GM21526 (cell line): ENCODE data around the gene AHNAK.
A peak's percentile ranks its signal among the peaks of the same experiment; 100 is the strongest.
"Not testable (repeated sequence)": the region's sequence is repeated elsewhere in the genome, so short reads cannot be mapped to it uniquely, and the experiment has no call there.

ENCODE experiments used
- ATAC-seq: cut with Tn5 transposase; IDR thresholded peaks from one replicate; pipeline ENCODE4 v1.9.1; 2021; ENCODE audit warnings: moderate library complexity; ENCODE audit not compliant: unreplicated experiment, low FRiP score

Gene AHNAK, protein sequence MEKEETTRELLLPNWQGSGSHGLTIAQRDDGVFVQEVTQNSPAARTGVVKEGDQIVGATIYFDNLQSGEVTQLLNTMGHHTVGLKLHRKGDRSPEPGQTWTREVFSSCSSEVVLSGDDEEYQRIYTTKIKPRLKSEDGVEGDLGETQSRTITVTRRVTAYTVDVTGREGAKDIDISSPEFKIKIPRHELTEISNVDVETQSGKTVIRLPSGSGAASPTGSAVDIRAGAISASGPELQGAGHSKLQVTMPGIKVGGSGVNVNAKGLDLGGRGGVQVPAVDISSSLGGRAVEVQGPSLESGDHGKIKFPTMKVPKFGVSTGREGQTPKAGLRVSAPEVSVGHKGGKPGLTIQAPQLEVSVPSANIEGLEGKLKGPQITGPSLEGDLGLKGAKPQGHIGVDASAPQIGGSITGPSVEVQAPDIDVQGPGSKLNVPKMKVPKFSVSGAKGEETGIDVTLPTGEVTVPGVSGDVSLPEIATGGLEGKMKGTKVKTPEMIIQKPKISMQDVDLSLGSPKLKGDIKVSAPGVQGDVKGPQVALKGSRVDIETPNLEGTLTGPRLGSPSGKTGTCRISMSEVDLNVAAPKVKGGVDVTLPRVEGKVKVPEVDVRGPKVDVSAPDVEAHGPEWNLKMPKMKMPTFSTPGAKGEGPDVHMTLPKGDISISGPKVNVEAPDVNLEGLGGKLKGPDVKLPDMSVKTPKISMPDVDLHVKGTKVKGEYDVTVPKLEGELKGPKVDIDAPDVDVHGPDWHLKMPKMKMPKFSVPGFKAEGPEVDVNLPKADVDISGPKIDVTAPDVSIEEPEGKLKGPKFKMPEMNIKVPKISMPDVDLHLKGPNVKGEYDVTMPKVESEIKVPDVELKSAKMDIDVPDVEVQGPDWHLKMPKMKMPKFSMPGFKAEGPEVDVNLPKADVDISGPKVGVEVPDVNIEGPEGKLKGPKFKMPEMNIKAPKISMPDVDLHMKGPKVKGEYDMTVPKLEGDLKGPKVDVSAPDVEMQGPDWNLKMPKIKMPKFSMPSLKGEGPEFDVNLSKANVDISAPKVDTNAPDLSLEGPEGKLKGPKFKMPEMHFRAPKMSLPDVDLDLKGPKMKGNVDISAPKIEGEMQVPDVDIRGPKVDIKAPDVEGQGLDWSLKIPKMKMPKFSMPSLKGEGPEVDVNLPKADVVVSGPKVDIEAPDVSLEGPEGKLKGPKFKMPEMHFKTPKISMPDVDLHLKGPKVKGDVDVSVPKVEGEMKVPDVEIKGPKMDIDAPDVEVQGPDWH (N-terminal part only)

GRCh38 chr11:62546244-62546928, at the start of gene AHNAK:
Gene AHNAK, minus strand, starts transcription at chr11:62546806. Its CDS starts 10,708 bp downstream, at chr11:62536098.
- ATAC-seq = no peak

DNA sequence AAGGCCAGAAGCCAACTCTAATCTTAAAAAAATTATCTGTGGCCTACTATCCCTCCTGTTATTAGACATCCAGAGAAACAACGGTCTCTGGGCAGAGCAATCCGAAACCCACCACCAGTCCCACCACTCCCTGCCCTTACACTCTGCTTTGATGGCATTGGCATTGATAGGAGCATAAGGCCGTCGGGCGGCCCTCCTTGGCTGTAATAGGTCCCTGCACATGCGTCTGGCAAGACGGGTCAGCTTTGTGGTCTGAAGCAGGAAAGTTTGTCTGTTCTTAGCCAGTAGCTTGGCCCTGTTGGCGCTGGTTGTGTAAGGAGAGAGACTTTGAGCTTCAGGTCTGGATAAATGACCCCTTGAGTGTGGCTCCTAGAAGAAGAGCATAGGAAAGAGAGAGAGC, 48.5 kb upstream of the AHNAK start:
- no peak for ATAC-seq

DNA sequence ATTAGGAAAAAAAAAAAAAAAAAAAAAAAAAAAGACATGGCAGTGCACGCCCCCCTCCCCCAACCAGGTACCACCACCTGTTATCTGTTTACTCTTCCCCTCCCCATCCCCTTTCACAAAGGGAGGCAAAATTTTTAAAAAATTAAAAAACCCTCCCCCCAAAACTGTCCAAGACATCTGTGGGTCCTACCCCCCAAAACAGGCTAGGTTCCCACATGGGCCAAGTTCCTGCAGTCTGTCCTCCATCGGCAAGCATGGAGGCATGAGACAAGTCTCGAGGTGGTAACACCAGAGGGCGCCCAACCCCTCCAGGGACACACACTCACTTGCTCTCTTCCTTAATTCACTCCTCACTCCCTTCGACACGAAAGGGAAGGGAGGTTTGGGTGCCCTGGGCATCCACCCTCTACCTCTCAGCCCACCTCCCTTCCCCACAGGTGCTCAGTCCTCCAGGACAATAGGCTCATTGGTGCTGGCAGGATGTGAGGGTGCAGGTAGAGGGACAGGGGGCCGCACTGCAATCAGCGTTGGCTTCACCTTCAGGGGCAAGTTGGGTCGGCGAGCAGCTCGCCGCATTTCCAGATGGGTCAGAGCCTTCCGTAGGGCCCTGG, 46.9 kb upstream of the AHNAK start:
- ATAC-seq = no peak

DNA sequence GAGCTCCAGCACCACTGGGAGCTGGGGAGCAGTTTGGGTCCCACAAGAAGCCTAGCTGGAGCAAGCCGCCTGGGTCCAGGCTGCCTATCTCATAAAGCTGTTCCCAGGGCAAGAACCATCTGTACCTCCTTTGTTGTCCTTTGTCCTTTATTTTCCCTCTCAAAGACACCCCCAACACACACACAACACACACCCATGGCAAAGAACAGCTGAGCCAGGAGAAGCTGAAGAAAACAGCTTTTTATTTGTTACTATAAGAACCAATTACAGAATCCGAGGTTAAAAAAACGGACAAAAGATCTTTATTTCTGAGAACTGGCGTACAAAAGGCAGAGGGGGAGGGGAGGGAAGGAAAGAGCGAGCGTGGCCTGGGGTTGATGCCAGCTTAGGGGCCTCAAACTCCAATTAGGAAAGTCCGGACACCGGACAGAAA, 46.4 kb upstream of the AHNAK start:
- ATAC-seq = no peak

GRCh38 chr11:62592146-62592815, 45.7 kb upstream of the AHNAK start:
- peak; percentile 2 for ATAC-seq

GRCh38 chr11:62591448-62592145, 45.0 kb upstream of the AHNAK start, which contains the start of gene TUT1:
Gene TUT1, minus strand, starts transcription at chr11:62591523. Its CDS starts 38 bp downstream, at chr11:62591485.
- ATAC-seq = peak; percentile 76

DNA sequence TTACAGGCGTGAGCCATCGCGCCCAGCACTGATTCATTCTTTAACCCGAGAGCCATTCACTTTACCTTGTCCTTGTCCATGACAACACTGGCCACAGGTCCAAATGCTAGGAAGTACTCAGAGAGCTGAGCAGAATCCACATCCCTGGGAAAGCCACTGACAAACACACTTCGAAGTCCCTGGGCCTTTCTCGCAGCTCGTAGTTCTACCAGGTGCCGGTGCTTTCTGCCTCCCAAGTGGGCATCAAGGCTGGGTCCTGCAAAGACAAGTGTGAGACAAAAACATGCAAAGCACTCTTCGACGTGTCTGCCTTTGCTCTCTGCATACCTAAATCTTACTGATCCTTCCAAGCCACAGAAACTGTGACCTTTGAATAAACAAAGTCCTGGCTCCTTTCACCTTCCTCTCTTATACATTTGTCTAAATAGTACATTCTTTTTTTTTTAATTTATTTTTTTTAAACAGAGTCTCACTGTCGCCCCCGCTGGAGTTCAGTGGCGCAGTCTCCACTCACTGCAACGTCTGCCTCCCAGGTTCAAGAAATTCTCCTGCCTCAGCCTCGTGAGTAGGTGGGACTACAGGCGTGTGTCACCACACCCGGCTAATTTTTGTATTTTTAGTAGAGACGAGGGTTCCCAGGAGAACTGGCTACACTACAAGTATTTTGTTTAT, 42.5 kb upstream of the AHNAK start:
- ATAC-seq = no peak

- ATAC-seq = not testable (repeated sequence)
Measured at GRCh38 chr11:62585356-62585755, 38.8 kb upstream of the AHNAK start.

DNA sequence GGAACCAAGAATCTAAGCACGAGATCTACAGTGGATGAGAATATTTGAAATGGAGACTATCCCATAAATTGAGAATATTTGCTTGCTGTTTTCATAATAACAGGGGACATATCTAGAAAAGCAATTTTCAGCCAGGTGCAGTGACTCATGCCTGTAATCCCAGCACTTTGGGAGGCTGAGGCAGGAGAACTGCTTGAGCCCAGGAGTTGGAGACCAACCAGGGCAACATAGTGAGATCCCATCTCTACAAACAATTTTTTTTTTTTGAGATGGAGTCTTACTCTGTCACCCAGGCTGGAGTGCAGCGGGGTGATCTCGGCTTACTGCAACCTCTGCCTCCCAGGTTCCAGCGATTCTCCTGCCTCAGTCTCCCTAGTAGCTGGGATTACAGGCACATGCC, 35.1 kb upstream of the AHNAK start:
- ATAC-seq = not testable (repeated sequence)

DNA sequence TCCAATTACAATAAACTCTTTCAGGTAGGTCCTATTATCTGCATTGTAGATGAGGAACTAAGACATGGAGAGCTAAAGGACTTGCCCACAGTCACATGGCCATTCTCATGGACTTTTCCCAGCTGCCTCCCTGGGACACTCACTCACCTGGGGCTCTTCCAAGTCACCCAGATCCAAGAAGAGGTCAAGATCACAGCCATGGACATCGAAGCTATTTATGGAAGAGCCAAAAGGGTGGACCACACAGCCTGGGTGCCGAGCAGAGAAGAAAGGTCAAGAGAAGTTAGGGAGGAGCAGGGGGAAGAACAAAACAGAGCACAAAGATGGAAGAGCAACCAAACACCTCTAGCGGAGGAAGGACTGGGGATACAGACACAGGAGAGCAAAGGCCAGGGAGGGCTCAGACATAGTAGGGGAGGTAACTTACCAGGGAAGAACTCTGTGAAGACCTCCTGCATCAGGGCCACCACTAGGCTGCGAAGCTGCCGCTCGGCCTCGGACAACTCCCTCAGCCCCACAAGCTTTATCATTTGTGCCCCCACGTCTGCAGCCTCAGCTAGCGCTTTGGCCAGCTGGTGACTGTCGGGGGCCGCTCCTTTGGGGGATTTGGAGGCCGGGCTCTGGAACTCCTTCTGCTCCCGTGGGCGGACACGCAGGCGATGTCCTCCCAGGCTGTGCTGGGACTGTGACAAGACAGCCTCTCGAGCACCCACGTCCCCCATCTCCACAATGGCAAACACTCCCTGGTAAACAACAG, 34.5 kb upstream of the AHNAK start:
- no peak for ATAC-seq

DNA sequence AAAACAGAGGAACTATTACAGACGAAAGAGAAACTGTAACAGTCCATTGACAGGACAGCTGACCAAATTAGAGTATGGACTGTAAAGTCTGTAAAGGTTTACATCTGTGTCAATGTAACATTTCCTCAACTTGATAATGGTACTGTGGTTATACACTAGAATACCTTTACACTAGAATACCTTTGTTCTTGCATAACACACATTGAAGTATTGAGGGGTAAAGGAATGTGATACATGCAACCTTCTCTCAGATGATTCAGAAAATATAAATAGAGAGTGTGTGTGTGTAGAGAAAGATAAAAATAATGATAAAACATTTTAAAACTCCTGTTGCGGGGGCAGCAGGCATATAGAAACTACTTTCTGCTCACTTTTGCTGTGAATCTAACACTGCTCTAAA, 32.6 kb upstream of the AHNAK start:
- no peak for ATAC-seq

DNA sequence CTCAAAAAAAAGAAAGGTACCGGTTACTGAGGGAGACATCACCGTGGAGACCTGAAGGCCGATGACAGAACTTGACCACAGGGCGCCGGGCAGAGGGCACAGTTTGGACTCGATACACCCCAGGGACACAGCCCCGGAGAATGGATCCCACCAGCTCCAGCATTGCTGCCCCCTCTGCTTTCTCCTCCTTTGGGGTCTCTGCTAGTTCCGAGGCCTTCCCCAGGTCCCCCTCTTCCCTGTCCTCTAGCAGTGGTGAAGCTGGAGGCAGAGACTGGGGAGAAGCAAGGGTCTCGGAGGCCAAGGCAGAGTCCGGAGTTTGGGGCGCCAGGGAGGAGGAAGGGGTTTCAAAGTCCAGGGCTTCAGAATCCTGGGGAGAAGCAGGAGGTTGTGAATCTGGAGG, 31.9 kb upstream of the AHNAK start:
- ATAC-seq = no peak

- no peak for ATAC-seq
Measured at GRCh38 chr11:62577046-62577714, 30.6 kb upstream of the AHNAK start.

DNA sequence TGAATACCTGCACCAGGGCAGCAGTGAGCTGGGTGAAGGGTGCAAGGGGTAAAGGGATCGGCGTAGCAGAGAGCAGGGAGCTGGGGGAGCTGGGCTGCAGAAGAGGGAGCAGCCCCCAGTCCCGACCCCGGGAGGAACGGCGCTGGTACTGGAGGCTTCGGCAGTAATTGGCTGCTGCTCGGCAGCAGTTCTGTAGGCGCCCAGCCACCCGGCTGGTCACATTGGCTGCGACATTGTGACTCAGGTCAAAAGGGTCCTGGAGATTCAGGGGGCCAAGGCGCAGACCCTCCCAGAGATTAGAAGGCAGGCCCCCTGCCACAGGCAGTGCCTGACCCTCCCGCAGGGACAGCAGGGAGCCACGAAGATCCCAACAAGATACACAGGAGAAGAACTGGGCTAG, 29.2 kb upstream of the AHNAK start:
- ATAC-seq = no peak

DNA sequence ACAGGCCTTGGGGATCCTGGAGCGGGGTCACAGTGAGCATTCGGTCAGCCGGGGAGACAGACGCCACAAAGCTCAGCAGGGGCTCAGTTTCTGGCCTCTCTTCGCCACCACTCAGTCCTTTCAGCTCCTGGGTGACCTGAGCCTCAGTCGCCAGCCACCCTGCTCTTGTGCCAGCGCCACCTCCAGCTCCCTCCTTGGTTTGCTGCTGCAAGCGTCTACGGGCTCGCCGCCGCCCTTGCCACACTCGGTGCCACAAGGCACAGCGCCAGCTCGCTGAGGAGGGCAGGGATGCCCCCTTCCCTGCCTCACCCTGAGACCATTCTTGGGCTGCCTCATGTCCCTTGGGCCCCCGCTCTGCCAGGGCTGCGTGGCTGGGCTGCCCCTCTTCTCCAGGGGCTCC, 28.6 kb upstream of the AHNAK start:
- no peak for ATAC-seq

GRCh38 chr11:62574363-62575071, 27.9 kb upstream of the AHNAK start:
- ATAC-seq = no peak
